SK-N-SH (cell line): ENCODE measurements around the gene CHERP. TPM values are rescaled to one million over a fixed set of nuclear protein-coding genes. Genes with fewer than 3 reads are reported as not detected.

Experiments used
- CTCF ChIA-PET: fragments of 300-600, 350-600 bp; formaldehyde crosslinking; extraction: SDS; loops from one replicate; lab custom pipeline; 2021; lab: Yijun Ruan, JAX
- POLR2A ChIA-PET: fragments of 350-600 bp; sonication (Branson Sonifier 250); formaldehyde crosslinking; extraction: SDS; loops from one replicate; lab custom pipeline; 2020; ENCODE audit warnings: antibody characterized with exemption, inconsistent platforms; lab: Yijun Ruan, JAX
- DNase-seq: peaks from one replicate; pipeline ENCODE4 v3.0.0; 2012
- H2AFZ ChIP-seq: fragments of 200-600 bp; sonication (generic); 2 replicates; pipeline ENCODE4 v1.8.1; 2016; ENCODE audit warnings: antibody characterized with exemption, mild to moderate bottlenecking, low read depth
- H3F3A ChIP-seq: fragments of 200-600 bp; sonication (generic); replicated peaks from 2 replicates; pipeline ENCODE3; 2016; ENCODE audit warnings: antibody characterized with exemption, mild to moderate bottlenecking; ENCODE audit not compliant: insufficient read depth
- H3K27ac ChIP-seq, 2 experiments: fragments of 200-500 bp in 1 of 2; fragments of 200-600 bp in 1 of 2; sonication (Bioruptor generic) in 1 of 2; sonication (generic), shearing (Covaris generic) in 1 of 2; 2 replicates each; pipeline versions ENCODE4 v1.5.1 to v1.6.1; 2014 to 2016; ENCODE audit warnings: low read depth in 2 of 2, inconsistent platforms in 1 of 2, low read length in 1 of 2, mild to moderate bottlenecking in 1 of 2, mixed read lengths in 1 of 2
- H3K27me3 ChIP-seq: fragments of 200-600 bp; sonication (generic), shearing (Covaris generic); 2 replicates; pipeline ENCODE4 v1.6.1; 2016; ENCODE audit warnings: mixed run types; ENCODE audit not compliant: insufficient read depth
- H3K36me3 ChIP-seq, 2 experiments: fragments of 200-500 bp in 1 of 2; fragments of 200-600 bp in 1 of 2; sonication (Bioruptor generic) in 1 of 2; sonication (generic) in 1 of 2; replicated peaks in 1 of 2; 2 replicates each; pipeline versions ENCODE3 to v1.5.1; 2014 to 2016; ENCODE audit warnings: low read length in 1 of 2, mild to moderate bottlenecking in 1 of 2; ENCODE audit not compliant: insufficient read depth in 2 of 2, control insufficient read depth in 1 of 2
- H3K4me1 ChIP-seq, 2 experiments: fragments of 200-500 bp in 1 of 2; fragments of 200-600 bp in 1 of 2; sonication (Bioruptor generic) in 1 of 2; sonication (generic), shearing (Covaris generic) in 1 of 2; 2 replicates each; pipeline versions ENCODE4 v1.5.1 to v1.6.1; 2014 to 2016; ENCODE audit warnings: low read depth in 1 of 2, low read length in 1 of 2, mixed run types in 1 of 2; ENCODE audit not compliant: insufficient read depth in 2 of 2, control insufficient read depth in 1 of 2
- H3K4me2 ChIP-seq: fragments of 200-600 bp; sonication (generic), shearing (Covaris generic); 2 replicates; pipeline ENCODE4 v1.6.1; 2017; ENCODE audit warnings: mixed run types
- H3K4me3 ChIP-seq, 2 experiments: fragments of 200-500 bp in 1 of 2; fragments of 200-600 bp in 1 of 2; sonication (Bioruptor generic) in 1 of 2; sonication (generic), shearing (Covaris generic) in 1 of 2; 2 replicates each; pipeline versions ENCODE4 v1.5.1 to v1.8.1; 2014 to 2016; ENCODE audit warnings: low read depth in 2 of 2, inconsistent platforms in 1 of 2, low read length in 1 of 2, mild to moderate bottlenecking in 1 of 2, mixed read lengths in 1 of 2, moderate library complexity in 1 of 2
- H3K79me2 ChIP-seq: fragments of 200-600 bp; sonication (generic); 2 replicates; pipeline ENCODE4 v1.8.1; 2017; ENCODE audit warnings: mild to moderate bottlenecking; ENCODE audit not compliant: insufficient read depth
- H3K9ac ChIP-seq: fragments of 200-600 bp; sonication (generic); 2 replicates; pipeline ENCODE4 v1.6.1; 2017; ENCODE audit warnings: mixed run types
- H3K9me2 ChIP-seq: fragments of 200-600 bp; sonication (generic); 2 replicates; pipeline ENCODE4 v1.6.1; 2017; ENCODE audit warnings: mixed run types
- H3K9me3 ChIP-seq: fragments of 200-600 bp; sonication (generic); 2 replicates; pipeline ENCODE4 v1.6.1; 2017; ENCODE audit warnings: mixed run types, mild to moderate bottlenecking, moderate library complexity
- H4K20me1 ChIP-seq: fragments of 200-600 bp; sonication (generic); 2 replicates; pipeline ENCODE4 v1.6.1; 2017; ENCODE audit warnings: mild to moderate bottlenecking, mixed run types; ENCODE audit not compliant: insufficient read depth
- CTCF ChIP-seq: fragments of 200-600 bp; sonication (generic); IDR thresholded peaks from 2 replicates; pipeline ENCODE4 v1.6.1; 2017; ENCODE audit warnings: antibody characterized with exemption, mild to moderate bottlenecking, moderate library complexity
- EP300 ChIP-seq, 2 experiments: IDR thresholded peaks; 2 replicates each; pipeline versions ENCODE4 v1.4.0 to v1.6.1; 2012; ENCODE audit warnings: borderline replicate concordance in 1 of 2, low read depth in 1 of 2, low read length in 1 of 2
- FOXJ3 ChIP-seq: sonication (generic); formaldehyde crosslinking; IDR thresholded peaks from 2 replicates; pipeline ENCODE4 v1.5.1; 2020; ENCODE audit warnings: mild to moderate bottlenecking, missing genetic modification reagents
- GATA2 ChIP-seq: sonication (generic); formaldehyde crosslinking; IDR thresholded peaks from 2 replicates; pipeline ENCODE4 v1.5.0; 2020; ENCODE audit warnings: mild to moderate bottlenecking, missing genetic modification reagents
- IRF3 ChIP-seq: fragments of 150-350 bp; IDR thresholded peaks from 2 replicates; pipeline ENCODE4 v1.6.1; 2016; ENCODE audit warnings: mild to moderate bottlenecking, low read depth, low read length
- MAX ChIP-seq: IDR thresholded peaks from 2 replicates; pipeline ENCODE4 v1.4.0; 2012; ENCODE audit warnings: low read depth
- NFIC ChIP-seq: IDR thresholded peaks from 2 replicates; pipeline ENCODE4 v1.4.0; 2012; ENCODE audit warnings: borderline replicate concordance
- RCOR1 ChIP-seq: fragments of 150-350 bp; IDR thresholded peaks from 2 replicates; pipeline ENCODE4 v1.6.1; 2017; ENCODE audit warnings: antibody characterized with exemption, low read length
- REST ChIP-seq: IDR thresholded peaks from 2 replicates; pipeline ENCODE4 v1.6.1; 2012; ENCODE audit warnings: mild to moderate bottlenecking, low read depth, low read length, moderate library complexity
- RFX5 ChIP-seq: IDR thresholded peaks from 2 replicates; pipeline ENCODE4 v1.6.1; 2012; ENCODE audit warnings: mild to moderate bottlenecking, improper control_type of control experiment, low read length
- SIN3A ChIP-seq: IDR thresholded peaks from 2 replicates; pipeline ENCODE4 v1.6.1; 2012; ENCODE audit warnings: low read depth, mild to moderate bottlenecking, low read length, moderate library complexity, borderline replicate concordance
- TCF12 ChIP-seq: IDR thresholded peaks from 2 replicates; pipeline ENCODE4 v1.4.0; 2012
- YY1 ChIP-seq: IDR thresholded peaks from 2 replicates; pipeline ENCODE4 v1.4.0; 2012; ENCODE audit warnings: low read depth, mild to moderate bottlenecking
- WGBS: methylation state at CpG from one replicate; pipeline ENCODE4 v1.1.6; 2017; ENCODE audit warnings: low lambda C conversion rate; 5-methylcytosine and 5-hydroxymethylcytosine counted together
- polyA plus RNA-seq, 3 experiments: library from polyadenylated mRNA; depleted of rRNA; stranded (reverse); fragments of >200 nt; gene quantifications; 2 replicates each; pipeline ENCODE4 v1.2.3, GENCODE V29; 2012
- TF ChIP-seq, protein P1 (sequence below): IDR thresholded peaks from 2 replicates; pipeline ENCODE4 v1.4.0; 2012; ENCODE audit warnings: low read depth, borderline replicate concordance

The CHERP gene
- polyA plus RNA-seq, 1 of the 3 experiments (the other 2 are of a cell fraction) = 16.8 TPM

DNA sequence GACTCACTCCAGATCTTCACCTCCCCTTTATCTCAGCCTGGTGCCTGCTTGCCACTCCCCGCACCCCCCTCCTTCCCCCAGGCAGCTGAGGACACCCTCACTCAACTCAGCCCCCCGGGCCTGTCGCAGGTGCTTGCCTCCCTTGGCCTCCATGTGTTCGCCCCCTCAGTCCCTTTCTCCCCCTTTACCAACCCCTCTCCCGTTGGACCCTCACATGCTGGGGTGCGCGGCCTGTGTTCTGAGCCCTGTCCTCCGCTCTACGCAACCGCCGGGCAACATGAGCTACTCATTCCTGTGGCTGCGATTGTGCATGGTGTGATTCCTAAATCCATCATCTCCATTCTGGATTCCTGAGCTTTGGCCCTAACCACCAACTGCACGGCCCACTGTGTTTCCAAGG is 5.1 kb downstream of the CHERP start:
- Histone ChIP-seq H3K27me3 (no peaks in the 10 kb centered on the region), H3K4me3 (no peak overlapping the region), H3K36me3 (peaks cover 25 to 44% of the 10 kb centered on the region in 2 experiments), H3K4me2 (no peak overlapping the region), H4K20me1 (peaks cover 72% of the 10 kb centered on the region), H3K9ac (no peak overlapping the region), H2AFZ (no peak overlapping the region), H3K27ac (no peak overlapping the region), H3K4me1 (peaks cover 6 to 10% of the 10 kb centered on the region in 2 experiments; a peak in 2 of 4 replicates), H3K9me3 (no peaks in the 10 kb centered on the region), H3K79me2 (peaks cover 86% of the 10 kb centered on the region), H3F3A (no peaks in the 10 kb centered on the region), H3K9me2 (no peaks in the 10 kb centered on the region)
- ChIA-PET POLR2A (no interaction called here), CTCF (no interaction called here)
- TF ChIP-seq, protein P1, sequence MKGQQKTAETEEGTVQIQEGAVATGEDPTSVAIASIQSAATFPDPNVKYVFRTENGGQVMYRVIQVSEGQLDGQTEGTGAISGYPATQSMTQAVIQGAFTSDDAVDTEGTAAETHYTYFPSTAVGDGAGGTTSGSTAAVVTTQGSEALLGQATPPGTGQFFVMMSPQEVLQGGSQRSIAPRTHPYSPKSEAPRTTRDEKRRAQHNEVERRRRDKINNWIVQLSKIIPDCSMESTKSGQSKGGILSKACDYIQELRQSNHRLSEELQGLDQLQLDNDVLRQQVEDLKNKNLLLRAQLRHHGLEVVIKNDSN = no peak
- no peak for TF ChIP-seq NFIC
- no peak for TF ChIP-seq GATA2
- TF ChIP-seq RCOR1 = no peak
- no peak for TF ChIP-seq SIN3A
- no peak for TF ChIP-seq YY1
- TF ChIP-seq EP300 (IDR thresholded peaks at IDR 0.05; ENCODE audit: borderline replicate concordance in 1 of 2, low read depth in 1 of 2, low read length in 1 of 2) = no peak
- no peak for TF ChIP-seq MAX
- TF ChIP-seq REST = no peak
- TF ChIP-seq TCF12 = no peak
- no peak for TF ChIP-seq FOXJ3 (CRISPR knock-in tag)
- no peak for TF ChIP-seq CTCF
- no peak for TF ChIP-seq RFX5
- TF ChIP-seq IRF3 = no peak
- DNase-seq = peak; percentile 28
- 93% methylated on average over 13 of the region's 13 CpGs for WGBS
